ENCODE measurements around the gene DDX54.

The DDX54 gene, protein sequence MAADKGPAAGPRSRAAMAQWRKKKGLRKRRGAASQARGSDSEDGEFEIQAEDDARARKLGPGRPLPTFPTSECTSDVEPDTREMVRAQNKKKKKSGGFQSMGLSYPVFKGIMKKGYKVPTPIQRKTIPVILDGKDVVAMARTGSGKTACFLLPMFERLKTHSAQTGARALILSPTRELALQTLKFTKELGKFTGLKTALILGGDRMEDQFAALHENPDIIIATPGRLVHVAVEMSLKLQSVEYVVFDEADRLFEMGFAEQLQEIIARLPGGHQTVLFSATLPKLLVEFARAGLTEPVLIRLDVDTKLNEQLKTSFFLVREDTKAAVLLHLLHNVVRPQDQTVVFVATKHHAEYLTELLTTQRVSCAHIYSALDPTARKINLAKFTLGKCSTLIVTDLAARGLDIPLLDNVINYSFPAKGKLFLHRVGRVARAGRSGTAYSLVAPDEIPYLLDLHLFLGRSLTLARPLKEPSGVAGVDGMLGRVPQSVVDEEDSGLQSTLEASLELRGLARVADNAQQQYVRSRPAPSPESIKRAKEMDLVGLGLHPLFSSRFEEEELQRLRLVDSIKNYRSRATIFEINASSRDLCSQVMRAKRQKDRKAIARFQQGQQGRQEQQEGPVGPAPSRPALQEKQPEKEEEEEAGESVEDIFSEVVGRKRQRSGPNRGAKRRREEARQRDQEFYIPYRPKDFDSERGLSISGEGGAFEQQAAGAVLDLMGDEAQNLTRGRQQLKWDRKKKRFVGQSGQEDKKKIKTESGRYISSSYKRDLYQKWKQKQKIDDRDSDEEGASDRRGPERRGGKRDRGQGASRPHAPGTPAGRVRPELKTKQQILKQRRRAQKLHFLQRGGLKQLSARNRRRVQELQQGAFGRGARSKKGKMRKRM

DNA sequence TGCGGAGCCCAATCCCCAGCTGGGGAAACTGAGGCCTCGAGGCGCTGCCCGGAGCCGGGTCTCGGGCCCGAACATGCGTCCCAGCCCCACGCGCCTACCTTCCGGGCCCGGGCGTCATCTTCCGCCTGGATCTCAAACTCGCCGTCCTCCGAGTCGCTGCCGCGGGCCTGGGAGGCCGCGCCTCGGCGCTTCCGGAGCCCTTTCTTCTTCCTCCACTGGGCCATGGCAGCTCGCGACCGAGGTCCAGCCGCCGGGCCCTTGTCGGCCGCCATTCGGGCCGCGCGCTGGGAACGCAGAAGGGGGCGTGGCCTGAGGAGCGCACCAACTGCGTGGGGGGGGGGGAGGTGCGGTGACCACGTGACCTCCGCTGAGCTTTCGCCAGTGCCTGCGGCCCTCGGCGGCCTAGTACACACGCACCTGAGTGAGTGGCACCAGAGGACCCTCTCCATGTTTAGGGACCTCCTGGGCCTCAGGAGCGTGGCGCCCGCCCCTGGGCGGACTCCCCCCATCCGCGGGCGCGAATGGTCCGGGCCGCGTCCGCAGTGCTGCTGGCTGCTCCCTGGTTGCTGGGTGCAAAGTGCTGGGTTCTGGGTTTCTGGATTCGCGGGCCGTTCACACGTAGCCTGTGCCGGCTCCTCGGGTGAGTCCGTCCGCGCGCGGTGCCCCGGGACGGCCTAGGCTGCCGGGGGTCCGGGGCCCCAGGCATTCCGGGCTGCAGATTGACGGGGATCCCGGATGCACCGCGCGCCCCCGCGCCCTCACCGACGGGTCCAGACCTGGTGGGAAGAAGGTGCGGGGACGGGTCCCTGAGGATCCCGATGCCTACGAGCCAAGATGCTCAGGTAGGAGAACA, at the start of gene DDX54, which contains the start of gene RITA1:
DDX54 (minus strand) TSS at position 299 of the 853 bp plus-strand sequence; CDS start at position 272, 27 bp downstream.
RITA1 (plus strand) TSS at position 542 of the 853 bp plus-strand sequence. CDS start 1,026 bp downstream, outside the sequence.
- DNase-seq (ENCODE audit: low read depth in 2 of 3, low spot score in 2 of 3): peak; percentile 65 to 82 (median 65)

DNA sequence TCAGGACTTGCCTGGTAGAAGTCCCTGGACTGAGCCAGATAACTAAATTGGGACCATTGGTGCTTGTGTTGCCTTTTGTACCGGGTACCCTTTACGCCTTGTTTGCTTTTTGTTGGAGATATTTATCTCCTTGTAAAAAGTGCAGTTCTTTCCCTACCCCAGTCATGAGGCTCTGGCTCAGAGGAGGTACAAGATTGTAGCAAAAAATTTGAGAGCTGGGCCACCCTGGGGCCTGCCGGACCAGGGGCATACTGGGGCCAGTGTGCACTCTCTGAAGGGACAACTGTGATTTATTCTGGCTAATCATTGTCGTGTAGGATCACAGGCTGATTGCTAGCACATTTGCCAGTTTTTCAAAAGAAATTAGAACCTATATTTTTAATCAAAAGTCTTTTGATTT, 49.2 kb upstream of the DDX54 start:
- DNase-seq (ENCODE audit: low read depth in 2 of 3, low spot score in 2 of 3): no peak

DNA sequence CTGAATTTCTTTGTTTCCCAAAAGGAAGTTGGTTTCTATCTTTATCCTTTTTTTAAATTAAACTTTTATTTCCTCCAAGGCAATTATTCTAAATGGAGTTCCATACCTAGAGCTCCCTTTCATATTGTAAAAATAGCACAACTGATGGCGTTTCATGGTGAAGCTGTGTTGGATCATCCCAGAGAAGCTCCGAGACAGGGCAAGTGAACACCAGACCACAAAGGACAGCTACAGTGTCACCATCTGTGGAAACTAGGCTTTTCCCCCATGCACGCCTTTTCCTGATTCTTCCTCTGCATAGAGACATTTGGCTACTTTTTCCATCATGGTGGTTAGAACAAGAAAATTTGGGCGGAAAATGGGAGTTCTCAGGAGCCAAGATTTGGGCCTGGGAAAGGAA, 48.7 kb upstream of the DDX54 start:
- no peak for DNase-seq (ENCODE audit: low read depth in 2 of 3, low spot score in 2 of 3)

DNA sequence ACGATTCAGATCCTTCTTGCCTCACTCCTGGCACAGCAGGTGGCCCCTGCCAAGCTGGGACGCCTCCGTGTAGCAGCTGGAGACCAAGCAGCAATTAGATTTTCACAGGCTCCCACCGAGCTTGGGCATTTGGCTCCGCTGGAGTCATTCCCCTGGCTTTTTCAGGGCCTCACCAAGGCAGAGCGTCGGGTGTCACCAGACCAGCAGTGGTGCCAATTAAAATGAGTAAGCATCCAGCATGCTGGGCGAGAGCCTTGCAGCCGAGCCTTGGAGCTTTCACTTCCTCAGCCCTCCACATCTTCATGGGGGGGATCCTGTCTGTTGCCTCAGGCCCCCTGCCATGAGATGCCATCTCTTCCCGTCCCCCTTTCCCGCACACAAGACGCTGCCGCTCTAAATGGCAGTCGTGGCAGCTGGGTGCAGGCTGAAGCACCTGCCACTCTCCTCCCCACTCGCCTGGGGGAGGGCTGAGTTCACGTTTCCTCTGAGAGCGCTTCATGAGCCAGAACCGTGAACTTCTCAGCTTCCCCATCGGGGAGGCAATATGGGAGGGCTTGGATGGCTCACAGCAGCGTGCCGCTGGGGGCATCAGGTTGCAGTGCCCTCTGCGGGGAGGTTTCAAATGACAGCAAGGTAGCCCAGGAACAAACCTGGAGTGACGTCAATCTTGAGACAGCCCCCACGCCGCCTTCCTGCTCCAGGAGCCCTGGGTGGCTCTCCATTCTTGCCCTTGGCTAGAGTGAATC, 47.7 kb upstream of the DDX54 start:
- peak in 2 of 3 experiments; percentile 19 to 33 for DNase-seq (ENCODE audit: low read depth in 2 of 3, low spot score in 2 of 3)

DNA sequence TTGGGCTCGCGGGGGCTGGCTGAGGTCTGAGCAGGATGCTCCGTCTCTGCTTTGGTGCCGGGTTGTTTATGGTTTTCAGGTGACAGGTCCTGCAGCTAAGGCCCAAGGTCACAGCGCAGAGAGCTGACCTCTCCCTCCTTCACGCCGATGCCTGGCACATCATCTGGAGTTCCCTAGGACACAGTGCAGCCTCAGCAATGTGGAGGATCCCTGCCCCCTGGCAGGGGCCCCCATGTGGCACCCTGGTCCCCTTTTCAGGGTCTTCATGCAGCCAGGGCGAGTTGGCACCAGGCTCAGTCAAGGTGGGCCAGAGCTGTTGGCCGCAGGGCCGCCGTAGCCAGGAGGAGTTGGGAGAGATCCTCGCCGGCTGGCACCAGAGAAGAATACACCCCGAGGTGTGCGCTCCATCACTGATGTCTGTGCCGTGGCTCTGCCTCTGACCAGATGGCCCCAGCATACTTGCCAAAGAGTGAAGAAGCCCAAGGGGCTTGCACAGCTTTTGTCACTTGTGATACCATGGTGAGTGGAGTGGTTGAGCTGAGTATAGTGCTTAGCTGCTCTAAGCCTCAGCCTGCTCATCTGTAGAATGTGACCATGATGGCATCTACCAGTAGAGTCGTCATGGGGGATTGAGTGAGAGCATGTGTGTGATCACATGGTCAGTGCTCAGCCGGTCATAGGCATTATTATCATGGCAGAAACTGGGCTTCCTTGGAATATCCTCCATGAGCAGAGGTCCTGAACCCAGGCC, 47.0 kb upstream of the DDX54 start:
- DNase-seq (ENCODE audit: low read depth in 2 of 3, low spot score in 2 of 3): no peak

DNA sequence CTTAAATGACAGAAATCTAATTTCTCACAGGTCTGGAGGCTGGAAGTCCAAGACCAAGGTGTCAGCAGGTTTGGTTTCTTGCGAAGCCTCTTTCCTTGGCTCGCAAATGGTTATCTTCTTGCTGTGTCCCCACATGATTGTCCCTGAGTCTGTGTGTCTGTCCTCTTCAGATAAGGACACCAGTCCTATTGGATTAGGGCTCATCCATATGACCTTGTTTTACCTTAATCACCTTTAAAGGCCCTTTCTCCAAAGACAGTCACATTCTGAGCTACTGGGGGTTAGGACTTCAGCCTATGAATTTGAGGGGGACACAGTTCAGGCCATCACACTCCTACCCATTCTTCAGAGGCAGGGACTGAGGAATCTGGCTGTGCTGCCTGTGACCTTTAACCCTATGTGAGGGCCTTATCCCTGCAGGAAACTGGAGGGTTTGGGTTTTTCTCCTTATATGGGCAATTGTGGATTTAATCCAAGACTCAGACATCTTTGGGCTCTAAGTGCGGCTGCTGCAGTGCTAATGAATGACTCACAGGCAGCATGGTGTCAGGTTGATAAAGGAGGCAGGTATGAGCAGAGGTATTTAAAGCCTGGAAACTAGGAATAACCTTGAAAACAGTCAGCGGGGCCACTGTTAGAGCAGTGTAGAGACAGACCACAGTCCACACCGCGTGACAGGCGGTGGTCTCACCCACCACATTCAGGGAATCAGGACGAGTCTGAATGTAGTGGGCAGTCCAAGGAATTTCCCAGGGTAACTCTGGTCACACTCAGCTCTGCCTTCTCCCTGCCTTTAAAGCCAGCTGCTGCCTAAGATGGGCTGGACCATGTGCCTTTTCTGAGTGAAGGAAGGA, 46.2 kb upstream of the DDX54 start:
- DNase-seq (ENCODE audit: low read depth in 2 of 3, low spot score in 2 of 3): no peak

DNA sequence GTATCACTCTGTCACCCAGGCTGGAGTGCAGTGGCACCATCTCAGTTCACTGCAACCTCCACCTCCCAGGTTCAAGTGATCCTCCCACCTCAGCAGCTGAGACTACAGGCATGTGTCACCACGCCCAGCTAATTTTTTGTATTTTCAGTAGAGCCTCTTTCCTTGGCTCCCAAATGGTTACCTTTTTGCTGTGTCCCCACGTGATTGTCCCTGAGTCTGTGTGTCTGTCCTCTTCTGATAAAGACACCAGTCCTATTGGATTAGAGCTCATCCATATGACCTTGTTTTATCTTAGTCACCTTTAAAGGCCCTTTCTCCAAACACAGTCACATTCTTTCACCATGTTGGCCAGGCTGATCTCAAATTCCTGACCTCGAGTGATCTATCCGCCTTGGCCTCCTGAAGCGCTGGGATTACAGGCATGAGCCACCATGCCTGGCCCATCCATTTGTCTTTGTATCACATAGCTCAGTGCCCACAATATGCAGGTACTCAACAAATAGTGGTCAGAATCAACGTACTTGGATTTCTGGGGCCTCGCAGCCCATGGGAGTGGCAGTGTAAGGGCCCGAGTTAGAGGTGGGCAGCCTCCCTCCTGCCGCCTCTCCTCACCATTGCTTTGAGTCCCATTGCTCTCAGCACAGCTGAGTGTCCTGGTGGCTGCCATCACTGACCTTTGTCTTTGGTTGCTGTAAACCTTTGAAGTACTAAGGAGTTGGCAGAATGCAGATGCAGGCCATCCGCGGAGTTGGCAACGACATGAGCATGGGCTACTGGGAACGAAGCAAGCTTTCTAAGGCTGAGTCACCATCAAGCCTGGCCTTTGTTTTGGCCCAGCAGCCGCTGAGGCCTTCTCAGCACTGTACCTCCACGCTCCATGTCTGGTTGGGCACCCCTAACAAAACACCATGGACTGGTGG, 45.3 kb upstream of the DDX54 start:
- no peak for DNase-seq (ENCODE audit: low read depth in 2 of 3, low spot score in 2 of 3)

DNA sequence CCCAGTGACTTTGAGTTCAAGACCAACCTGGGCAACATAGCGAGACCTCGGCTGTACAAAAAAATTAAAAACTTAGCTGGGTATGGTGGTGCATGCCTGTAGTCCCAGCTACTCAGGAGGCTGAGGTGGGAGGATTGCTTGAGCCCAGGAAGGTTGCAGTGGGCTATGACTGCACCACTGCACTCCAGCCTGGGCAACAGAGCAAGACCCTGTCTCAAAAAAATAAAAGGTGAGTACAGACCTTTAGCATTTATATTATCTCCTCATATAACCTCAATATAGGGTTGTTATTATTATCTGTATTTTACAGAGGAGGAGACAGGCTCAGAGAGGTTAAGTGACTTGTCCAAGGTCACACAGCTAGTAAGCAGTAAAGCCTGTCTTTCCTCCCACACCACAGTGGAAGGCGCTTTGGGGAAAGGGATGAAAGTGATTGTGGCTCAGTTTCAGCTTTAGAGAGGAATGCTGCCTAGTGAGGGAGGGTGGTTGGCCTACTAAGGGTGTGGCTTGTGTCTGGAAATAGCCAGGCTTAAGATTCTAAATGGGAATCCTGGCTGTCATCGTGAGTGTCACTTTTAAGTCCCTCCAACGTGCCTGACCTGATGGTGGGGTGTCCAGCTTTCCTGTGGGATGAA, 43.2 kb upstream of the DDX54 start:
- no peak for DNase-seq (ENCODE audit: low read depth in 2 of 3, low spot score in 2 of 3)

DNA sequence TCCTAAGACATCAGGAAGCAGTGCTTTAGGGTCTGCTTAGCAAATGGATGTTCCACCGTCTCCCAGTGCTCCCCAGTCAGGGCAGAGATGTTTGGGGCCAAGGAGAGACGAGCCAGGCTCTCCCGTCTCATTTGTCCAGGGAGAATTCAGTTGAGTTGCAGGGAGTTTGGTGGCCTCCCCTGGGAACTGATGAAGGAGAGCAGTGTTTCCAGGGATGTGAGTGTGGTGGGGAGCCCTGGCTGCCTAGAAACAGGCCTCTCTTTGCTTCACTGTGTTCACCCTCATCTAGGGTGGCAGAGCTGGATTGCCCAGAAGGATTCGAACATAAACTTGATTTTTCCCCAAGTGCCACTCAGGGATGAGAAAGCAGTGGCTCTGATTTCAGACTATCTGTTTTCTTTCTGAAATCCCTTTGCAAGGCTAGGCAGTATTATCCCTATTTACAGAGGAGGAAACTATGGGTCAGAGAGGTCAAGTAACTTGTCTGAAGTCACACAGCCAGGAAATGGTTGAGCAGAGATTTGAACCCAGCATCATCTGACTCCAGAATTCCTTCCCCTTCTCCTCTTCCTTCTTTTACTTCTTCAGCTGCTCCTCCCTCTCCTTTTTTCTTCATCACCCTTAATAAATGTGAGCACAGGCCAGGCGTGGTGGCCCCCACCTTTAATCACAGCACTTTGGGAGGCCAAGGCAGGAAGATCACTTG, 42.6 kb upstream of the DDX54 start:
- no peak for DNase-seq (ENCODE audit: low read depth in 2 of 3, low spot score in 2 of 3)

DNA sequence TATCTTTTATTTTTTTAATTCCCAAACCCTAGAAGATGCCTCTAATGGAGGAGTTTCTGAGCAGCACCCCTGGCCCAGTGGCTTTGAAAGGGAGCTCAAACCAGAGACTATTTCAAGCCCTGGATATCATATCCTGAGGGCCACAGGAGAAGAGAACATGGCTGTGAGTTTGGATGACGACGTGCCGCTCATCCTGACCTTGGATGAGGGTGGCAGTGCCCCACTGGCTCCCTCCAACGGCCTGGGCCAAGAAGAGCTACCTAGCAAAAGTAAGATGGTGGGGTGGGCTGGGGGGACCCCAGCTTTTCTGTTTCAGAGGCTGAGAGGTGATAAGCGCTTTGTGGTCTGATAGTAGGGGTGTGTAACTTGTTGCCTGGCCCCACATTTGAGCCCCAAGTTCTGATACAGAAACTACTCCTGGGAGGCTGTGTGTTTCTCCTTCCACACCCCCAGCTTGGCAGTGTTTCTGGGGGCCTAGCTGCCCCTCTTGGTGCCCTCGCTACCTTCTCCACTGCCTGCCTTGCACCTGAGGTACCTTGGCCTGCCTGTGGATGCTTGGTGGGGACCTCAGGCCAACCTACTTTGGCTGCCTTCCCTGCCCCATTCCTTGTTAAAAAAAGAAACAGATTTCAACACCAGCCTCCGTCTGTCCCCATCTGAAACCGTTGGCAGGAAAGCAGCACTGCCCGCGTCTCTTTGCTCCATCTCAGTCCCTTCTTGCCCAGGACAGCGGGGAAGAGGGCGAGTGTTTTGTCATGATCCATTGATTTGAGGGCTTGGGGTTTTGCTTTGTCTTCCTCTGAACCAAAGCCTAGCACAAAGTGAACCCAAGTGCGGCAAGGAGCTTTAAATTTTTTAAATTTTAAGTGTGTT, 41.7 kb upstream of the DDX54 start:
- no peak for DNase-seq (ENCODE audit: low read depth in 2 of 3, low spot score in 2 of 3)

DNA sequence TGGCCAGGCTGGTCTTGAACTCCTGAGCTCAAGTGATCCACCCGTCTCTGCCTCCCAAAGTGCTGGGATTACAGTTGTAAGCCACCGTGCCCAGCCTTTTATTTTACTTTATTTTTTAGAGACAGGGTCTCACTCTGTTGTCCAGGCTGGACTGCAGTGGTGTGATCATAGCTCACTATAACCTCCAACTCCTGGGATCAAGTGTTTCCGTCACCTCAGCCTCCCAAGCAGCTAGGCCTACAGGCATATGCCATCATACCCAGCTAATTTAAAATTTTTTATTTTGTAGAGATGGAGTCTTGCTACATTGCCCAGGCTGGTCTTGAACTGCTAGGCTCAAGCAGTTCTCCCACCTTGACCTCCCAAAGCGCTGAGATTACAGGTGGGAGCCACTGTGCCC, 39.7 kb upstream of the DDX54 start:
- no peak for DNase-seq (ENCODE audit: low read depth in 2 of 3, low spot score in 2 of 3)

DNA sequence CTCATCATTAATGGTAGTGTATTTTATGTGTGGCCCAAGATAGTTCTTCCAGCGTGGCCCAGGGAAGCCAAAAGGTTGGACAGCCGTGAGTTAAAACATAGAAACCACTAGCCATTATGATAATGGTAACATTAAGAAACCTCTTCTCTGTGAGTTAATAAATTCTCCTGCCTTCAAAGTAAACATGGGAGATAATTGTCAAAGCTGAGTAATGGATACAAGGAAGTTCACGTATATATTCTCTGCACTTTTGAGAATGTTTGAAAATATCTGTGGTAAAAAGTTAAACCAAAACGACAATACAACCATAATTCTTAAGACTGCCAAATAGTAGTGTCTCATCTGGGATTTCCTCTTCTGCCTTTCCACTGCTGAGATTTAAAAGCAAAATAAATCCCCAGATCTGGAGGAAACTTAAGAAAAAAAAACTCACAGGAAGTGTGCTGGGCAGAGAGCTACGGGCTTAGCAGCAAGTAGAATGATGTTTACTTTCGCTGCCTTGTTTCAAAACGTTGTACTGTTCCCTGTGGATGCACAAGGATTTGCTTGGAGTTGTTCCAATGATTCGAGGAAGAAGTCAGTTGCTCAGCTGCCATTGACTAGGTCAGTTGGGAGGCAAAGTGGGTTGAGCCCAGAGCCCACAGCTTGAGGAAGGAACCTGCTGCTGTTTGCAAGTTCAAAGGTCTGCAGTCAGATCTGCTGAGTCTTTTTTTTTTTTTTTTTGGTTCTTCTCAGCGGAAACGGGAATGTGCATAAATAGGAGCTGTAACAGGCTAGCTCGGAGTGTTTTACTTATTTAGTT, 37.7 kb upstream of the DDX54 start:
- no peak for DNase-seq (ENCODE audit: low read depth in 2 of 3, low spot score in 2 of 3)

DNA sequence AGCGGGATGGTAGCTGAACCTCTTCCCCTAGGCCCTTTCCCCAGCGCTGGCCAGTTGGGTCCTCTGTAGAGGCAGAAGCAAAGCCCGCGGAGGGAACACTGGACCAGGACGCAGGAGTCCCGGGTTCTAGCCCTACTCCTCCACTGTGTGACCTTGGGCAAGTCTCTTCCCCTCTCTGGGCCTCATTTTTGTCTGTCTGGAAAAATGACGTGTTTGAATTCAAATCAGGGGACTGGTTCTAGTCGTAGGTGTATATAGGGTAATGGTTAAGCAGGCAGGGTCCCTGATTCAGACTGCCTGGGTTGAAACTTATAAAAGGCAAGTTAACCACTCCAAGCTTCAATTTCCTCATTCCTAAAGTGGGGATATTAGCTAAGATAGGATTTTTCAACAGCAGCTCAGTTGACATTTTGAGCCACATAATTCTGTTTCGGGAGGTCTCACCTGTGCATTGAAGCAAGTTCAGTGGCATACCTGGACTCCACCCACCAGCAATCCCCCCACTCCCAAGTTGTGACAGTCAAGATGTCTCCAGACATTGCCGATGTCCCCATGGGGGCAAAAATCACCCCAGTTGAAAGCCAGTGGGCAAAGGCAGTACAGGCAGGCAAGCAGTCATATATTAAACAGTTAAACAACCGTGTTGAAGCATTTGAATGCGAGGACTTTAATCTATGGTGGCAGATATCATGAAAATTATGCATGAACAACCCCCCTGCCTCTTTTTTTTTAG, 36.9 kb upstream of the DDX54 start:
- DNase-seq (ENCODE audit: low read depth in 2 of 3, low spot score in 2 of 3): peak in 1 of 3 experiments; percentile 23
